NCI-H2107 (cell line): Measurements from ENCODE around the gene GSG1L2.

Source experiments
- DNase-seq: peaks from one replicate; lab custom pipeline; 2025; lab: John Stamatoyannopoulos, UW

GSG1L2 gene

DNA sequence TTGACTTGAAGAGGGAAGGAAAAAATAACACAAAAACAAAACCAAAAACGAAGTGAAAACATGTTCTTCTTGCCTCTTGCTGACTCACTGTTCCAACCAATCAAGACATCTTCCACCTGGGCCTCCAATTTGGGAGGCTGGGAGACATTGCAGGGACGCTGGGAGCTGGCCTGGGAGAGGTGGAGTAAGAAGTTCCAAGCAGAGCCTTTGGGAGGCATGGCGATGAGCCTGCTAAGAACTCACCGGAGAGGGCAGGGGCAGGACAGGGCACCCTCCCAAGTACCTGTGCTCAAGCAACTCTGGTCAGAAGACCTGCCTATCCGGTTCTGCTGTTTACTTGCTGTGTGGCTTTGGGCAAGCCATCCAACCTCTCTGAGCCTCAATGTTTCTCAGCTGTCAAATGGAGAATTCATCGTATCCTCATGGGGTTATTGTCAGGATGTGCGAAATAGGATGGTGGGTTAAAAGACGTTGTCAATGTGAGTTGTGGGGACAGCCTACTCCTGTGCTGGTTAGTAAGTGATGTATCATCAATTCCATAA is 3.0 kb upstream of the GSG1L2 start:
- no peak for DNase-seq

DNA sequence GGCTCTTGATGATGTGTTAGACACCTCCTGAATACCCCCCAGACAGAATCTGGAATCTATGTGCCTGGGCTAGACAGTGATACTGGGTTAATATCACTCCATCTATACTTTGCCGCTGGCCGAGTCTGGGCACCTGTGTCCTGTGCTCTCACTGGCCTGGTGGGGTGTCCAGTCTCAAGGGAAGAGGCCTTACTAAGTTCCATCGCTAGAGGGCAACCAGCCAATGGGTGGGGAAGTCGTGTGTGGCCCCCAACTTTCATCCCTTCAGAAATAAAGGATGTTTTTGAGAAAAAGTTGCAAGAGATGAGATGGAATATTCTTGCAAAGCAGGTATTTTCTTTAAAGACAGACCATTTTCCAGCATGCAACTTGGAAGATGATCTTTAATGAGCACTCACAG is 2.2 kb upstream of the GSG1L2 start:
- no peak for DNase-seq

DNA sequence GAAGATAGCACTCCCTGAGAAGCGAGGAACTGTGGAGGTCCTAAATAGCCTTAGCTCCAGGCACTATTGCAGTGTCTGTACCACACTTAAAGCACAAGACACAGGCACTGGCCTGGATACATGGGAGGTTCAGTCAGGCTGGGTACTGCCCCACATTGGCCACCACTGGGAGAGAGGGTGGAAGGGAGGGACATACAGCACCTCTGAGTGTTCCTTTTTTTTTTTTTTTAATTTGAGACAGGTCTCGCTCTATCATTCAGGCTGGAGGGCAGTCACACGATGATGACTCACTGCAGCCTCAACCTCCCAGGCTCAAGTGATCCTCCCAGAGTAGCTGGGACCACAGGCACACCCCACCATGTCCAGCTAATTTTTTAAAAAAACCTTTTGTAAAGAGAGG is 1.4 kb downstream of the GSG1L2 start:
- no peak for DNase-seq

DNA sequence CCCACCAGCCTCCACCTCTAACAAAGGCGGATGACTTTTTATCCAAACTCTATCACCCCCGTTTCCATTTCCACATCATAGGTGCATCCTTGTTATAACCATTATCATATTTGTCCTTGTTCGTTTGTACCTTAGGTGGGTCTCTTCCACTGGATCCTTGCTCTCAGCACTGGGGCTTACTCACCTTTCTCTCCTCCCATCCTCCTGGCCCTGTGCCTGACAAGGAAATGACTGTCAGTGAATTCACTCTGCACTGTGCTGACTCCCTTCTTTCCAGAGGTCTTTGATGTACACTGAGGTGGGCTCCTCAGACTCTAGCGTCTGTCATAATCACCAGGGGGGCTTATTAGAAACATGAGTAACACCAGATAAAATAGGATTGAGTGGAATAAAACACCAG is 3.1 kb downstream of the GSG1L2 start:
- DNase-seq: no peak

DNA sequence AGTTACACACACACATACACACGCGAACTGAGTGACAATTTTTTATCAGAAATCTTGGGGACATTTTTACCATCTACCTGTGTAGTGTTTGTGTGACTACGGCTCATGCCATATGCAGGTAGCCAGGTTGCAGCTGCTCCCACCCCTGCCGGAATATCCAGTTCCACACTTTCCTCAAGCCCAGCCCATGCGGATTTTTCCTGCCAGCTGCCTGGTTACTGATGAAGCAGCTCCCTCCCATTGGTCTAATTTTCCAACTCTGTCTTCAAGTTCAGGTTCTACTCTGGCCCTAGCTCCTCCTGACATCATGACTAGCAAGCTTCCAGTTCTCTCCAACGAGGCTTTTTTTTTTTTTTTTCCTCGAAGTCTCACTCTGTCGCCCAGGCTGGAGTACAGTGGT is 4.8 kb downstream of the GSG1L2 start:
- DNase-seq: no peak

DNA sequence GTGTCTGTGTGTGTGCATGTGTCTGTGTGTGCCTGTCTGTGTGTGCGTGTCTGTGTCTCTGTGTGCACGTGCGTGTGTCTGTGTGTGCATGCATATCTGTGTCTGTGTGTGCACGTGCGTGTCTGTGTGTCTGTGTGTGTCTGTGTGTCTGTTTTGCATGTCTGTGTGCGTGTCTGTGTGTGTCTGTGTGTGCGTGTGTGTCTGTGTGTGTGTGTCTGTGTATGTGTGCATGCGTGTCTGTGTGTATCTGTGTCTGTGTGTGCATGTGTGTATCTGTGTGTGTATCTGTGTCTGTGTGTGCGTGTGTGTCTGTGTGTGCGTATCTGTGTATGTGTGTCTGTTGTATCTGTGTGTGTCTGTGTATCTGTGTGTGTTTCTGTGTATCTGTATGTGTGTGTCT is 5.4 kb downstream of the GSG1L2 start:
- DNase-seq: no peak

DNA sequence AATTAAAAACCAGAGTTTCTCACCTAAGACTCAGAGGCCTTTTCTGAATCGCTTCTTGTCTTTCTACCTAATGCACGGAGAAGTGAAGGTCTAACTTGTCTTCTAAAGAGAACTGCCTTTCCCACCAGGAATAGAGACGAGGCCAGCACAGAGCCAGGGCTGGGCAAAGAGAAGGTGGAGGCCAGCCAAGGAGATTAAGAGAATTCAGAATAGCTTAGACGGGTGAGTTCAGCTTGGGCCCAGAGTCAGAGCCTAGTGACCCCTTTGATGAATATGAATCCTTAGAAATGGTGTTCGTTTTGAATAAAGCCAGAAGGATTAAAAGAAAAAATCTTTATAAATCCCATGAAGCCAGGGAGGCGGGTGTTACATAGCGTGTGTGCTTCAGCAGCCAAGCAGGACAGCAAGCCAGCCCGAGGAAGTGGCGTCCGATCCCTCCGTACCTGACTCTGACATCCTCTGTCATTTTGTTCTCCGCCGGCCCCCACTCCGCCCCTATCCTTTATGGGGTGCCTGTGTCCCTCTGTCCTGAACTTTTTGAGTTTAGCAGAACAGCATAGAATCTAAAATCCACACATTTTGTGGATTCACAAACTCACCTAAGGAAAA is 7.4 kb downstream of the GSG1L2 start:
- no peak for DNase-seq

DNA sequence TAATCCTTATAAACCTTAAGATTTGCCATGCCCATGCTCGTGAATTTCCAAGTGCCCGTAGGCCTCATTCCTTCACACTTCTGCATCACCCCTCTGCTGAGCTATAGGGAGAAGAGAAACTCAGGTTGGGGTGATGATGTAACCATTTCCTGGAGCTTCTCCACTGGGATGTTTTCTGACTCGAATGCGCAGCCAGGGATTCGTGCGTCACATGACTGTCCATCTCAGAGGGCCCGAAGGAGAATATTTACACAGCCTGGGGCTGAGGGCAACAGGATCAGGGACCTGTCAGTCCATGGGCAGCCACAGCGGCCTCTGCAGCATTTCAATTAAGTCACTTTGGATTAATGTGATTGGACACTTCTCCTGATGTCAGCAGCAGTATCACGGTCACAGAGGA is 8.7 kb downstream of the GSG1L2 start:
- no peak for DNase-seq

DNA sequence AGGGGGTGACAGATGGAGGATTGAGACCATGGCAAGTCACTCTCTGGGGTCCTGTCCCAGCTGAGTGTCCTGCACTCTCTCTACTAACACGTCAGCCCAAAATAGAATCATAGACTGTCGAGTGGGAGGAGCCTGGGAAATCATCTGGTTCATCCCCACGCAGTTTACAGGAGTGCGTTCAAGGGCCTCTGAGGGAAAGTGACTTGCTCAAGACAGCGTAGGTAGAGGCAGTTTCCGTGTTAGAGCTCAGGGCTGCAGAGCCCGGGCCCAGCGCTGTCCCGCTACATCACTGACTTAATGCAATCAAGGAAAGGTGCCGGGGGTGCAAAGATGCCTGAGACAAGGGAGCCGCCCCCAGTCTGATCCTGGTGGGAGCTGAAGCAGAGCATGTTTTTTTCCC is 10.3 kb downstream of the GSG1L2 start:
- no peak for DNase-seq

DNA sequence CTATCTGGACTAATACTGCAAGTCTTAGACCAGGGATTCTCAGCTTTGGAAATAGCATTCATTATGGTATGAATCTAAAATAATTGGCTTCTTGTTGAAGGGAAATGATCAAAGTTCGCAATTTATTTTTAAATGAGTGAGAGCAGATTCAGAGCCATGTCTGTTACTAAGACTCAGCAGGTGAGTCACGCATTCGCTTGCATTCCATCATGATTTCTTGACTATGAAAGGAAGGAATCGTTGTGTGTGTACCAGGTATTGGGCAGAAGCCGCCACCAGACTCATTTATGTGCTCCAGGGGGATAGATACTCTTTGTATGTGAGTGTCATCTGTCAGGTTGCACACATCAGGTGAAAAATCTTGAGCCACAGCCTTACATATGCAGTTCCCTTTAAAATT is 10.8 kb downstream of the GSG1L2 start:
- DNase-seq: no peak

DNA sequence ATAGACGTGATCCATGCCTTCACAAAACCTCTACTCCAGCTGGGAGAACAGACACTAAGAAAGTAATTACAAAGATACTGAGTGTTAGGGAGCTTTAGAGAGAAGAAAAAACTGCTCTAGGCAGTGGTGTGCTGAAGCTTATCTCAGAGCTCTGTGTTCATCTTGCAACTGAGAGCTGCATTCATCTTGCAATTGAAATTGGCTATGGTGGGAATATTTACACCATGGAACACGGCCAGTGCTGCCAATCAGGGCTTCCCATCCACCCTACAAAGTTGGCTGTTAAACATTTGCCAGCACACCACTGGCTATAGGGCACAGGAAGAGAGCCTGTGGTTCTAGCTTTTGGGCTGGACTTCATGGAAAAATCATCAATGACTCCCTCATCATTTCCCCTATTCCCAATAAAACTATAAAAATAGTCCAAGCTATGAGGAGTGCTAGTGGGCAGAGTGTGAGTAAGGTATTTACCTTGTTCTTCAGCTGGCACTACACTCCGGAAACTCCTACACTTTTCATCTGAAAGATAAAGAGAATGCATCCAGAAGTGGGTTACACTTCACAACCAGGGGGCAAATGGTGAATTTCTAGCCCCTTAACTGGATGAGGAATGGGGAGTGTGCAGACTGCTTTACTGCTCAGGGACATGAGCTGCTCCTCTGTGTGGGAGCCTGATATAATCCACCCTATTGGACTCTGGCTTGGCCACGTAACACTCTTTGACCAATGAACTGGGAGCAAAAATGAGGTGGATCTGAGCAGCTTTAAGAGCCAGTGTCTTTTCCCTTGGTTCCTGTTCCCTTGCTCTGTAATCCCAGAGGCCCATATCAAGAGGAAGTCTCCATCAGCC is 11.6 kb downstream of the GSG1L2 start:
- DNase-seq: no peak

DNA sequence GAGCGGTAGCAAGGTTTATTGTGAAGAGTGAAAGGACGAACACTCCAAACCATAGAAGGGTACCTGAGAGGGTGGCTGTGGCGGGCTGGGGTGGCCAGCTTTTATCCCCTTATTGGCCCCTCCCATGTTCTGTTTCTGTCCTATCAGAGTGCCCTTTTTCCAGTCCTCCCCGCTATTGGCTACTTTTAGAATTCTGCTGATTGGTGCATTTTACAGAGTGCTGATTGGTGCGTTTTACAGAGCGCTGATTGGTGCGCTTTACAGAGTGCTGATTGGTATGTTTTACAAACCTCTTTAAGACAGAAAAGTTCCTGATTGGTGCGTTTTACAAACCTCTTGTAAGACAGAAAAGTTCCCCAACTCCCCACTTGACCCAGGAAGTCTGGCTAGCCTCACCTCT is 12.5 kb downstream of the GSG1L2 start:
- DNase-seq: no peak

DNA sequence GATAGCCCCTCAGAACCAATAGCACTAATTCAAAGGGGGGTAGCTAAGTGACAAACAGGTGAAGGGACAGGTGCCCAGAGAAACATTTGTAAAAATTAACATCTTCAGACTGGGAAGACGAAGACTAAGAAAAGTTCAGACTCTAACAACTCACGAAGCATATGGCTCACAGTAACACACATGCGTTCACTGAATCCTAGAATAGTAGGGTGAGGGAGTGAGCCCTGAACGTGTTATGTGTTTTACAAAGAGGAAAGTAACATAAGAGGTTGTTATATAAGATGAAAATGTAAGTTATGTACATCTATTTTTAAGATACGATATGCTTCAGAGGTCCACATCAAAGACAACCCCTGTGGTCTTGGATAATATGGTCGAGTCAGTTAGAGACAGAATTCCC is 15.2 kb downstream of the GSG1L2 start:
- no peak for DNase-seq

DNA sequence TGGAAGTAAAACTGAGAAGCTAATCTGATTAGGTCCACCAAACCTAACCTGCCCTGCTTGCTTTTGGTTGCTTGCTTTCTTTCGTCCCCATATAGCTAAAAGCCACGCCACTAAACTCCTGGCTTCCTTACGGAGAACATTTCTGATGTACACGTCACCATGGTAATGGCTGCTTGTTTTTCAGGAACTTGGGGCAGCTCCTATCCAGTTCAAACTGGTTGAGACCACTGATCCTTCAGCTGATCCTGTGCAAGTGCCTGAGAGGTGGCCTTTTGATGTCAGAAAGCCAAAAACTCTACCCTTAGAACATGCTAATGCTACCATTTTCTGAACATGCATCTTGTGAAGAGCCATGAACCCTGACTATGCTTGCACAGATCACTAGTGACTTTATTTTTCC is 16.1 kb downstream of the GSG1L2 start:
- no peak for DNase-seq

DNA sequence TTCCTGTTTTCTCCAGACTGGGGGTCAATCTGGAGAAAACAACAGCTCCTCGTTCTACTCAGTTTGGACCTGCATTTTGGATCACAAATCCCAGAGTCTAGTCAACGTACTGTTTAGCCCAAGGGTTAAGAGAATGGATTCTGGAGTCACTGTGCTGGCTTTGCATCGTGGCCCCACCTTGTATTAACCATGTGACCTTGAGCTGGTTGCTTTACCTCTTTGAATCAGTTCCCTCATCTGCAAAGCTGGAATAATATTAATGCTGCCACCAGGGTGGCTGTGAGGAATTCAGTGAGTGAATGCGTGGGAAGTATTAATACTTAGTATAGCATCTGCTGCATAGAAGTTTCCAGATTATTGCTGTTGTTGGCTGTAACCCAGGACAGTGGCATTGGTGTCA is 19.2 kb downstream of the GSG1L2 start:
- no peak for DNase-seq

DNA sequence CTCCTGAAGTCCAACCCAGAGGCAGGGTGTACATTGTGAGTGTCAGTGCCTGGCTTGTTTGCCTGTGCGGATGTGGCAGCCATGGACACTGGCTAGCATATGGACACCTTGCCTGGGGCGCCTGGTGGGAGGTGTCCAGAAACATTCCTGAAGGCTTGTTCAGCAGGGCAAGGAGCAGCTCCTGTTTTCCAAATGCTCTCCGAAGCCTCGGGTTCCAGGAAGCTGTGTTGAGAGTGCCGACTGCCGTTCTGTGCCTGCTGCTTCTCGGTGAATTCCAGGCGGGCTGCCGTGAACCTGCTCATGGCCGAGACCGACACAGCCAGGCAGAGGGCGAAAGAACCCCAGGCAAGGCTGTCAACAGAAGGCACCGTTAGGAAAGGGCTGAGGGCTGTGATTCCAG is 19.6 kb downstream of the GSG1L2 start:
- no peak for DNase-seq

DNA sequence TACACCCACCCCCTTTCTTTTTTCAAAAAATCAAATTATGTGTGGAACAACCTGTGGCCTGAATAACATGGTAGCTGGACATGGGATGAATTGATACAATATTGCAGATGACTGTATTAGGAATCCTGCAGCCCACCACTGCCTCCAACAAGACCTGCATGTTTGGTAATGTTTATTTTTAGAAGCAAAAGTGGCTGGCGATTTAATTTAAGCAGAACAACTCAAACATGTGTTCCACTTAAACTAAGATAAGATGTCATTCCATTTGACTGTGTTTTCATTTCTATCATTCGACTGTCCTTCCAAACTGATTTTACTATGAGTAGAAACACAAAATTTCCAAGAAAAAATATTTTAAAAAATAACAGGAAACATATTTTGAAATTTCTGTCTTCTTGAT is 20.4 kb downstream of the GSG1L2 start:
- DNase-seq: no peak

DNA sequence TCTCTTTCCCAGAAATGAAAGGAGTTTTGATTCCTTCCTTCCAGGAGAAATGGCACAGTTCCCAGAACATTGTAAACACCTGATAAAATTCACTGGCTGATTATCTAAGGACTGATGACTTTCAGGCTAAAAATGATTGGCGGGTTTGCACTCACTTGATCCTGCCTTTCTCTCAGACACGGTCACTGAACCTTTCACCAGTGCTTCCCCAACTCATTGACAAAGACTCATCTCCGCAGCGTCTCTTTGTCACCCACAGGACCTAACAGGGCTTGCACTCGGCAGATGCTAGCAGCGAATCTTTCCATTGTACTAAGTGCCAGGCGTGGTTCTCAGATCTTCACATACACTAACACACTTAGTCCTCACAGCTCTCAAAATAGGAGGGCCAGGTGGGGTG is 23.2 kb downstream of the GSG1L2 start:
- no peak for DNase-seq

DNA sequence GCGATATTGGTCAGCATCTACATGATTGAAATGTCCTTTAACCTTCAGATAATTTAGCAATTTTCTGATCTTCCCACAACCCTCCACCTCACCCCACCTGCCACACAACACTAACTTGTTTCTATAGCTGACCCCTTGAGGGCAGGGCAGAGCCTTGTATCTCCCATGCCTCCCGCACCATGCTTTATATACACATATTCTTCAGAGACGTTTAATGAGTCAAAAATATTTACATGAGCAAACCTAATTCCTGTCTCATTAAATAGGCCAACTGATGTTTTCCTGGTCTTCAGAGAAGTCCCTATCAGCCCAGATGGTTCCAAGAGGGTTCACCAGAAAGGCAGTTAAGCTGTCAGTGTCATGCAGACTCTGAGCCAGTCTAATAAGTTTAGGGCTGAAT is 23.9 kb downstream of the GSG1L2 start:
- DNase-seq: no peak

DNA sequence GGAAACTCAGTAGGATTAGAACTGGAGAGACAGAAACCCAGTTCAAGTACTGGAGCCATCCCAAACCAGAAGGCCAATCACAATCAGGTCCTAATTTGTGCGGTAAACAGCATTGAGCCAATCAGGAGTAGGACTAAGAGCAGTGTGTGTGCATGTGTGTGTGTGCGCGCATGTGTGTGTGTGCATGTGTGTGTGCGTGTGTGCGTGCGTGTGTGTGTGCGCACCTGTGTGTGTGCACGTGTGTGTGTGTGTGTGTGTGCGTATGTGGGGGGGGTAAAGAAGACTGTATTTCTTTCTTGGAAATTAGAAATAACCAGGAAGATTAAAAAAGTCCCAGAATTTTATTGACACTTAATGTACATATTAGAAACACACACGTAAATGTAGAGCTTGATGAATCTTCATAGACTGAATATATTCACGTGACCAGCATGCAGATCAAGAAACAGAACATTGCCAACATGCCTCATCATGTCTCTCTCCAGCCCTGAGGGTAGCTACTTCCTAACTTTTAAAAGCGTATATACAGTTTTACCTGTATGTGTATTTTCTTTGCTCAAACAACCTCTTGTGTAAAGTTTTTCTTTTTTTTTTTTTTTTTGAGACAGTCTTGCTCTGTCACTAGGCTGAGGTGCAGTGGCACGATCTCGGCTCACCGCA is 29.6 kb downstream of the GSG1L2 start:
- DNase-seq: no peak

DNA sequence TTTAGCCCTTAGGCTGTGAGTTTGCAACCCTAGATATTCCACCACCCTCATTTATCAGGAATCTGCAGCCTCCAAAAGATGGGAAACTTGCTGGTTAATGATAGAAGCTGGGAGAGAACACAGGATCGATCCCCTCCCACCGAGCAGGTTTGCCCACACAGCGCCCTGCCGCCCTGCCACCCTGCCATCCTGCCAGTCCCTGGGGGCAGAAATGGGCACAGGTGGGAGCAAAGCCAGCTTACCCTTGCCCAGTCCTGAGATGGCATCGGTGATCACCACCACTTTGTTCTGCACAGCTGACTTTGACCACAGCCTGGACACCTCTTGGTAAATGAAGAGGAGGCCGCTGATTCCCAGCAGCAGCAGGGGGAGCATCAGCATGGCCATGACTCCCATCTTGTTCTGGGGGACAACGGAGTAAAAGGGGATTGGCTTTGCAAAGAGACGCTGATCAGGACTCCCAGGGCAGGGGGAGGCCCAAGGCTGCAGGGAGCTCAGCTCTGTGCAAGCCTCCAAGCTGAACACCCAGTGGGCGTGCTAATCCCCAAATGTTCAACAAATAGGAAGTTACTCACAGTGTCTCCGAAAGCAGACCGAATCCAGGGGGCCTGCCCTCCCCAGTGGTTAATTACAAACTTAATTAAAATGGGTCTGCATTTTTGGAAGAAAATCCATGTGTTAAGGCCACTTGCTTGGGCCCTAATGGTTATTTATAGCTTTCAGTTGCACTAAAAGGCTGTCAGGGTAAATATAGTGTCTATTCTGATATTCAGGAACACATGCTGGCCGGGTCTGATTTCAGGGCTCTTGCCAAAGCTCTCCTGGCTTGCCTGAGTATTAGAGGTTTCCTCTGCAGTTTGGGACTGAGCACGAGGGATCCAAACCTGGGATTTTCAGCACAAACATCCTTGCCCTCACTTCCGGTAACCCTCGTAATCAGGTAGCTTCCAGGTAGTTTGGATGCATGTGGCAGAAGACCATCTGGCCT is 30.7 kb downstream of the GSG1L2 start, which contains the start of gene DHRS7C:
DHRS7C (minus strand) TSS at position 704 of the 988 bp plus-strand sequence; CDS start at position 396, 308 bp downstream.
- DNase-seq: no peak

DNA sequence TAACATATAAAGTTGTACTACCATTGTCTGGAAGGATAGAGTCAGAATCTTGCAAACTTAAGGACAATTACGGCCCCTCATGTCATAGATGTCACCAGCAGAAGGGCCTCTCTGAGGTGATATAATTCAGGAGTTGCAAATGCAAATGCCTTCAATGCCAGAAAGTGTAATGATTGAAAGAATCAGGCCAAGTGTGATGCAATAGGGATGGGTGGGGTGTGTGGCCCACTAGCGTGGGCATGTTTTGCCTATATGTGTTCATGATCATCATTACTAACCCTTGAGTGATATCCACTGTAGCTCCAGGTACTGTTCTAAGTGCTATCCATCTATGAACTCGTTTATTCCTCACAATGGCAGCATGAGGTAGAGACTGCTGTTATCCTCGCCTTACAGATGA is 31.6 kb downstream of the GSG1L2 start:
- no peak for DNase-seq
